ENCODE results near the gene ADSL. TPM values are rescaled to one million over a fixed set of nuclear protein-coding genes. Genes with fewer than 3 reads are reported as not detected.
A peak's percentile ranks its signal among the peaks of the same experiment; 100 is the strongest.

The ADSL gene
- total RNA-seq, 6 experiments from 2014 or later, result 15.1 to 47.6 (median 24.9) TPM

DNA sequence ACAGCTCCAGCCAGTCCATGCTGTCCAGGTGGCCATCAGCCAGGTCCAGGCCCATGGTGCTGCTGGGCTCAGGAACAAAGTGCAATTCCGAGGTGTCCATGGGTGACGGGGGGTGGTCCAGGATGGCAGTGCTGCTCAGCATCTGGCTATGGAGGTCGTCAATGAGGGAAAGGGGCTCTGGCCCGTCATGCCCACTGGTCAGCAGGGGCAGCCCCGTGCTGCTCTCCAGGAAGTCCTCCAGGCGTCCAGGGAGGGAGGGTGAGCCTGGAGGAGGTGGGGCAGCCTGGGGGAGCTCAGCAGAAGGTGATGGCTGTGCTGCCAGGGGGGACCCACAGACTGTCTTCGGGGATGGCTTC, 65.2 kb downstream of the ADSL start:
- no CpG with 5 or more reads among the region's 7 CpGs for WGBS (ENCODE audit: insufficient coverage, low coverage, low lambda C conversion rate, missing lambda C conversion rate)
- intact Hi-C loops (cut with DNase I), result no loop called here
- TF ChIP-seq POLR2A (IDR thresholded peaks at IDR 0.05), result no peak
- TF ChIP-seq, protein P1, sequence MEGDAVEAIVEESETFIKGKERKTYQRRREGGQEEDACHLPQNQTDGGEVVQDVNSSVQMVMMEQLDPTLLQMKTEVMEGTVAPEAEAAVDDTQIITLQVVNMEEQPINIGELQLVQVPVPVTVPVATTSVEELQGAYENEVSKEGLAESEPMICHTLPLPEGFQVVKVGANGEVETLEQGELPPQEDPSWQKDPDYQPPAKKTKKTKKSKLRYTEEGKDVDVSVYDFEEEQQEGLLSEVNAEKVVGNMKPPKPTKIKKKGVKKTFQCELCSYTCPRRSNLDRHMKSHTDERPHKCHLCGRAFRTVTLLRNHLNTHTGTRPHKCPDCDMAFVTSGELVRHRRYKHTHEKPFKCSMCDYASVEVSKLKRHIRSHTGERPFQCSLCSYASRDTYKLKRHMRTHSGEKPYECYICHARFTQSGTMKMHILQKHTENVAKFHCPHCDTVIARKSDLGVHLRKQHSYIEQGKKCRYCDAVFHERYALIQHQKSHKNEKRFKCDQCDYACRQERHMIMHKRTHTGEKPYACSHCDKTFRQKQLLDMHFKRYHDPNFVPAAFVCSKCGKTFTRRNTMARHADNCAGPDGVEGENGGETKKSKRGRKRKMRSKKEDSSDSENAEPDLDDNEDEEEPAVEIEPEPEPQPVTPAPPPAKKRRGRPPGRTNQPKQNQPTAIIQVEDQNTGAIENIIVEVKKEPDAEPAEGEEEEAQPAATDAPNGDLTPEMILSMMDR (IDR thresholded peaks at IDR 0.05), result no peak
- DNase-seq (no peak), ATAC-seq (peak in 1 of 4 donors; percentile 8)
- Histone ChIP-seq H3K9me3 (no peaks in the 10 kb centered on the region), H3K36me3 (peaks cover 0 to 33% (median 4%) of the 10 kb centered on the region in 4 donors), H3K27ac (no peak overlapping the region), H3K27me3 (no peaks in the 10 kb centered on the region), H3K4me1 (peaks cover 0 to 14% (median 0%) of the 10 kb centered on the region in 4 donors), H3K4me3 (no peak overlapping the region)

DNA sequence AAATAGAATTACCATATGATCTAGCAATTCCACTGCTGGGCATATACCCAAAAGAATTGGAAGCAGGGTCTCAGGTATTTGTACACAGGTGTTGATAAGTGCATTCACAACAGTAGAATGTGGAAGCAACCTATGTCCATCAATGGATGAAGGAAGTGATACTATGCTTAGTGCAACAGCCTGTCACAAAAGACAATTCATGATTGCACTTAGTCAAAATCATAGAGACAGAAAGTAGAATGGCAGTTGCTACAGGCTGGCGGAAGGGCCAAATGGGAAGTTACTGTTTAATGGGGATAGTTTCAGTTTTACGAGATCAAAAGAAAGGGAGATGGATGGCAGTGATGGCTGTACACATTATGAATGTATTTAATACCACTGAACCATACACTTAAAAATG, 66.1 kb downstream of the ADSL start:
- intact Hi-C loops (cut with DNase I), result no loop called here
- H3K36me3 ChIP-seq, result peaks cover 0 to 31% (median 4%) of the 10 kb centered on the region in 4 donors
- H3K4me3 ChIP-seq, result no peak overlapping the region
- WGBS (ENCODE audit: insufficient coverage, low coverage, low lambda C conversion rate, missing lambda C conversion rate), result 47% methylated on average over 2 of the region's 2 CpGs
- DNase-seq (no peak), ATAC-seq (peak in 1 of 4 donors; percentile 6)
- H3K9me3 ChIP-seq, result no peaks in the 10 kb centered on the region
- no peak for TF ChIP-seq POLR2A (IDR thresholded peaks at IDR 0.05)
- TF ChIP-seq, protein P1 (IDR thresholded peaks at IDR 0.05), result no peak
- no peak overlapping the region for H3K27ac ChIP-seq
- H3K27me3 ChIP-seq, result no peaks in the 10 kb centered on the region
- H3K4me1 ChIP-seq, result peaks cover 0 to 14% (median 0%) of the 10 kb centered on the region in 4 donors

DNA sequence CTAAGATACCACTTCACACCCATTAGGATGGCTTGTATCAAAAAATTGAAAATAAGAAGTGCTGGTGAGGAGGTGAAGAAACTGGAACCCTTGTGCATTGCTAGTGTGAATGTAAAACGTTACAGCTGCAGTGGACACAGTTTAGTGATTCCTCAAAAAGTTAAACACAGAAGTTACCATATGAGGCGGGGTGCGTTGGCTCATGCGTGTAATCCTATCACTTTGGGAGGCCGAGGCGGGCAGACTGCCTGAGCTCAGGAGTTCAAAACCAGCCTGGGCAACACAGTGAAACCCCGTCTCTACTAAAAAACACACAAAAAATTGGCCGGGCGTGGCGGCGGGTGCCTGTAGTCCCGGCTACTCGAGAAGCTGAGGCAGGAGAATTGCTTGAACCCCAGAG, 67.6 kb downstream of the ADSL start:
- DNase-seq (no peak), ATAC-seq (no peak)
- Histone ChIP-seq H3K4me3 (no peak overlapping the region), H3K36me3 (peaks cover 0 to 26% (median 6%) of the 10 kb centered on the region in 4 donors), H3K4me1 (peaks cover 0 to 14% (median 0%) of the 10 kb centered on the region in 4 donors), H3K27ac (no peak overlapping the region), H3K9me3 (no peaks in the 10 kb centered on the region), H3K27me3 (no peaks in the 10 kb centered on the region)
- TF ChIP-seq, protein P1 (IDR thresholded peaks at IDR 0.05), result no peak
- no peak for TF ChIP-seq POLR2A (IDR thresholded peaks at IDR 0.05)
- intact Hi-C loops (cut with DNase I), result no loop called here
- WGBS (ENCODE audit: insufficient coverage, low coverage, low lambda C conversion rate, missing lambda C conversion rate), result 86% methylated on average over 13 of the region's 13 CpGs

DNA sequence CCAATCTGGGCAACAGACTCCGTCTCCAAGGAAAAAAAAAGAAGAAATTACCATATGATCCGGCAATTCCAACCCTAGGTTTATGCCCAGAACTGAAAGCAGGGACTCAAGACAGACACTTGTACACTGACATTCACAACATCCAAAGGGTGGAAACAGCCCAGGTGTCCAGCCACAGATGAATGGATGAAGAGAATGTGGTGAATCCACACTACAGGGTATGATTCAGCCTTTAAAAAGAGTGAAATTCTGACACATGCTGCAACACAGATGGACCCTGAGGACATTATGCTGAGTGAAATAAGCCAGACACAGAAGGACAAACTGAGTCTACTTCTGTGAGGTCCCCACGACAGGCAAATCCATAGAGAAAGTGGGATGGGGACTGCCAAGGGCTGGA, 68.0 kb downstream of the ADSL start:
- intact Hi-C loops (cut with DNase I), result no loop called here
- H3K36me3 ChIP-seq, result peaks cover 0 to 24% (median 6%) of the 10 kb centered on the region in 4 donors
- ATAC-seq (no peak), DNase-seq (no peak)
- peaks cover 0 to 14% (median 0%) of the 10 kb centered on the region in 4 donors for H3K4me1 ChIP-seq
- H3K27ac ChIP-seq, result no peak overlapping the region
- no peaks in the 10 kb centered on the region for H3K27me3 ChIP-seq
- no peak for TF ChIP-seq POLR2A (IDR thresholded peaks at IDR 0.05)
- TF ChIP-seq, protein P1 (IDR thresholded peaks at IDR 0.05), result no peak
- H3K9me3 ChIP-seq, result no peaks in the 10 kb centered on the region
- WGBS (ENCODE audit: insufficient coverage, low coverage, low lambda C conversion rate, missing lambda C conversion rate), result 86% methylated on average over 3 of the region's 3 CpGs
- no peak overlapping the region for H3K4me3 ChIP-seq

Data from right lobe of liver (tissue), 6 donors.